Nephron progenitor cell (in vitro differentiated cells): Measurements from ENCODE around the gene VGLL4.
"Not testable (repeated sequence)": the region's sequence is repeated elsewhere in the genome, so short reads cannot be mapped to it uniquely, and the experiment has no call there.

Source experiments
- DNase-seq: peaks from one replicate; pipeline ENCODE4 v3.0.0; 2021
- H3K27ac Mint-ChIP-seq: 2 replicates; pipeline ENCODE4 v1.8.0; 2021; ENCODE audit warnings: mild to moderate bottlenecking, moderate library complexity, mixed read lengths
- H3K27me3 Mint-ChIP-seq: 2 replicates; pipeline ENCODE4 v1.8.0; 2021; ENCODE audit warnings: mild to moderate bottlenecking, low read depth, mixed read lengths; ENCODE audit not compliant: poor library complexity
- H3K36me3 Mint-ChIP-seq: 2 replicates; pipeline ENCODE4 v1.8.0; 2021; ENCODE audit warnings: low read depth, mixed read lengths
- H3K4me1 Mint-ChIP-seq: 2 replicates; pipeline ENCODE4 v1.8.0; 2021; ENCODE audit warnings: mixed read lengths
- H3K4me3 Mint-ChIP-seq: 2 replicates; pipeline ENCODE4 v1.8.0; 2021; ENCODE audit warnings: mild to moderate bottlenecking, moderate library complexity, mixed read lengths
- H3K9me3 Mint-ChIP-seq: 2 replicates; pipeline ENCODE4 v1.8.0; 2021; ENCODE audit warnings: mild to moderate bottlenecking, moderate library complexity, mixed read lengths
- TF ChIP-seq, protein P1 (sequence below): fragments of 200-600 bp; sonication (generic); IDR thresholded peaks from 2 replicates; pipeline ENCODE4 v1.5.0; 2021; ENCODE audit warnings: antibody characterized with exemption

Gene VGLL4

GRCh38 chr3:11514191-11514821, 129.4 kb downstream of the VGLL4 start:
- DNase-seq, result no peak
- H3K27ac Mint-ChIP-seq, result peak overlapping the region; percentile 18
- no peaks in the 10 kb centered on the region for H3K27me3 Mint-ChIP-seq
- no peak overlapping the region for H3K4me3 Mint-ChIP-seq
- peaks cover 60% of the 10 kb centered on the region for H3K4me1 Mint-ChIP-seq
- TF ChIP-seq, protein P1, sequence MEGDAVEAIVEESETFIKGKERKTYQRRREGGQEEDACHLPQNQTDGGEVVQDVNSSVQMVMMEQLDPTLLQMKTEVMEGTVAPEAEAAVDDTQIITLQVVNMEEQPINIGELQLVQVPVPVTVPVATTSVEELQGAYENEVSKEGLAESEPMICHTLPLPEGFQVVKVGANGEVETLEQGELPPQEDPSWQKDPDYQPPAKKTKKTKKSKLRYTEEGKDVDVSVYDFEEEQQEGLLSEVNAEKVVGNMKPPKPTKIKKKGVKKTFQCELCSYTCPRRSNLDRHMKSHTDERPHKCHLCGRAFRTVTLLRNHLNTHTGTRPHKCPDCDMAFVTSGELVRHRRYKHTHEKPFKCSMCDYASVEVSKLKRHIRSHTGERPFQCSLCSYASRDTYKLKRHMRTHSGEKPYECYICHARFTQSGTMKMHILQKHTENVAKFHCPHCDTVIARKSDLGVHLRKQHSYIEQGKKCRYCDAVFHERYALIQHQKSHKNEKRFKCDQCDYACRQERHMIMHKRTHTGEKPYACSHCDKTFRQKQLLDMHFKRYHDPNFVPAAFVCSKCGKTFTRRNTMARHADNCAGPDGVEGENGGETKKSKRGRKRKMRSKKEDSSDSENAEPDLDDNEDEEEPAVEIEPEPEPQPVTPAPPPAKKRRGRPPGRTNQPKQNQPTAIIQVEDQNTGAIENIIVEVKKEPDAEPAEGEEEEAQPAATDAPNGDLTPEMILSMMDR, result no peak
- peaks cover 21% of the 10 kb centered on the region for H3K9me3 Mint-ChIP-seq
- H3K36me3 Mint-ChIP-seq, result peaks cover 29% of the 10 kb centered on the region

DNA sequence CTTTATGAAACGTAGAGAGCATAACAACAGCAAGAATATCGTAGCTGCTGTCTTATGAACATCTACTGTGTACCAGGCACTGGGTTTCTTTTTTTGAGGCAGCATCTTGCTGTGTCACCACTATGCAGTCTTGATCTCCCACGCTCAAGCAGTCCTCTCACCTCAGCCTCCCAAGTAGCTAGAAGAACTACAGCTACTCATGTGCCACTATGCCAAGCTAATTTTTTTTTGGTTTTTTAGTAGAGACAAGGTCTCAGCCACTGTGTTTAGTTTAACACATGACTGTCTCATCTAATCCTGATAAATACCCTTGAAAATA, 129.9 kb downstream of the VGLL4 start:
- Mint-ChIP-seq H3K4me1 (peaks cover 62% of the 10 kb centered on the region), H3K36me3 (peaks cover 29% of the 10 kb centered on the region), H3K9me3 (peaks cover 21% of the 10 kb centered on the region), H3K4me3 (no peak overlapping the region), H3K27me3 (no peaks in the 10 kb centered on the region), H3K27ac (peak overlapping the region; percentile 18)
- TF ChIP-seq, protein P1, result no peak
- no peak for DNase-seq

- H3K27ac Mint-ChIP-seq, H3K4me3 Mint-ChIP-seq, DNase-seq, H3K27me3 Mint-ChIP-seq: not testable (repeated sequence)
- peaks cover 67% of the 10 kb centered on the region for H3K4me1 Mint-ChIP-seq
- H3K9me3 Mint-ChIP-seq, result peaks cover 21% of the 10 kb centered on the region
- peaks cover 29% of the 10 kb centered on the region for H3K36me3 Mint-ChIP-seq
These were observed 130.4 kb downstream of the VGLL4 start for GRCh38 chr3:11513125-11513816.

GRCh38 chr3:11511606-11512005, 132.1 kb downstream of the VGLL4 start:
- H3K4me1 Mint-ChIP-seq, result peaks cover 65% of the 10 kb centered on the region

DNA sequence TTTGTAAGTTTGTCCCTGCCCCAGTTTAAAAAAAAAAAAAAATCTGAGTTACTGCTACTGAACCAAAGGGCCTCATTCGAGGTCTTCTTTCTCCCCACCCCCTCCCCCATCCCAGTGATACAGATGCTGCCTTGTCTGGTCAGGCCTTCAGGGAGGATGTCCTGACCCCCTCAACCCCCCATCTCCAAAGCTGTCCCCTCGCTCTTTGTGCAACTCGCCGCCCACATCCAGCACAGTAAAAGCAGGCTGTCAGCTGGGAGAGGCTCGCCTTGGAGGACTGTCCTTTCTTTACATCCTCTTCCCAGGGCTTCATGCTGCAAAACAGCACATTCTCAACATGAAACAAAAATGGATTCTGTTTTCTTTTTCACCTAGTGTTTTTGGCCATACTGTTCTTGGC, 133.4 kb downstream of the VGLL4 start:
- H3K4me3 Mint-ChIP-seq, result peak overlapping the region; percentile 74
- H3K9me3 Mint-ChIP-seq, result peaks cover 21% of the 10 kb centered on the region
- TF ChIP-seq, protein P1, result no peak
- H3K27ac Mint-ChIP-seq, result peak overlapping the region; percentile 96
- H3K4me1 Mint-ChIP-seq, result peaks cover 72% of the 10 kb centered on the region
- peak; percentile 27 for DNase-seq
- H3K36me3 Mint-ChIP-seq, result peaks cover 29% of the 10 kb centered on the region
- H3K27me3 Mint-ChIP-seq, result no peaks in the 10 kb centered on the region

More at GRCh38 chr3:11511606-11512005, 132.1 kb downstream of the VGLL4 start:
- H3K27ac Mint-ChIP-seq, H3K27me3 Mint-ChIP-seq, DNase-seq, H3K4me3 Mint-ChIP-seq: not testable (repeated sequence)
- H3K9me3 Mint-ChIP-seq, result peaks cover 21% of the 10 kb centered on the region
- H3K36me3 Mint-ChIP-seq, result peaks cover 29% of the 10 kb centered on the region

GRCh38 chr3:11510001-11510340, 133.7 kb downstream of the VGLL4 start:
- Mint-ChIP-seq H3K4me1 (peaks cover 73% of the 10 kb centered on the region), H3K27me3 (no peaks in the 10 kb centered on the region), H3K27ac (peak overlapping the region; percentile 96), H3K36me3 (peaks cover 28% of the 10 kb centered on the region), H3K9me3 (peaks cover 21% of the 10 kb centered on the region), H3K4me3 (peak overlapping the region; percentile 74)
- TF ChIP-seq, protein P1, result no peak
- peak; percentile 59 for DNase-seq
